HG03039 (cell line): ENCODE measurements around the gene WDR74.
"Not testable (repeated sequence)": the region's sequence is repeated elsewhere in the genome, so short reads cannot be mapped to it uniquely, and the experiment has no call there.

Experiments
- ATAC-seq: cut with Tn5 transposase; IDR thresholded peaks from one replicate; pipeline ENCODE4 v1.9.1; 2021; ENCODE audit warnings: mild to moderate bottlenecking, moderate library complexity; ENCODE audit not compliant: unreplicated experiment

The WDR74 gene

GRCh38 chr11:62839050-62839945 lies at the start of gene WDR74:
TSS of gene WDR74 (minus strand) at chr11:62839590. CDS start at chr11:62839570, 20 bp downstream.
- peak; percentile 40 for ATAC-seq

DNA sequence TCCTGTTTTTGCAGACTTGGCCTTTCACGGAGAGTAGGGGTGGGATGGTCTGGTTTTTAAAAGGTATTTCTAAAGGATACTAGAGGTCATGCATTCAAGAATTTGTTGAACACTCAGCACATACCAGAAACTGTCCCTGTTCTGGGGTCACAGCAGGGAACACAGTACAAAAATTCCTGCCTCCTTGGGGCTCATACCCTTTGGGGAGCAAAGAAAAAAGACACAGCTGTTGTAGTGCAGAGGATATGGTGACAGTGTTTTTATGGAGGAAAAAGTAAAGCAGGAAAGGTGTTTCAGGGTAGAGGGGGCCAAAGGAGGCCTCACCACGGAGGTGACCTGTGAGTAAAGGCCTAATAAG lies 49.7 kb upstream of the WDR74 start:
- ATAC-seq, result no peak

DNA sequence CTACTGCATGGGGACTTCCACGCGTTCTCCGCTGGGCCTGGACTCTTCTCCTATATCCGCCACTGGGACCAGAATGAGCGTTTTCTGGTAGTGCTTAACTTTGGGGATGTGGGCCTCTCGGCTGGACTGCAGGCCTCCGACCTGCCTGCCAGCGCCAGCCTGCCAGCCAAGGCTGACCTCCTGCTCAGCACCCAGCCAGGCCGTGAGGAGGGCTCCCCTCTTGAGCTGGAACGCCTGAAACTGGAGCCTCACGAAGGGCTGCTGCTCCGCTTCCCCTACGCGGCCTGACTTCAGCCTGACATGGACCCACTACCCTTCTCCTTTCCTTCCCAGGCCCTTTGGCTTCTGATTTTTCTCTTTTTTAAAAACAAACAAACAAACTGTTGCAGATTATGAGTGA lies 49.0 kb upstream of the WDR74 start:
- ATAC-seq, result no peak

DNA sequence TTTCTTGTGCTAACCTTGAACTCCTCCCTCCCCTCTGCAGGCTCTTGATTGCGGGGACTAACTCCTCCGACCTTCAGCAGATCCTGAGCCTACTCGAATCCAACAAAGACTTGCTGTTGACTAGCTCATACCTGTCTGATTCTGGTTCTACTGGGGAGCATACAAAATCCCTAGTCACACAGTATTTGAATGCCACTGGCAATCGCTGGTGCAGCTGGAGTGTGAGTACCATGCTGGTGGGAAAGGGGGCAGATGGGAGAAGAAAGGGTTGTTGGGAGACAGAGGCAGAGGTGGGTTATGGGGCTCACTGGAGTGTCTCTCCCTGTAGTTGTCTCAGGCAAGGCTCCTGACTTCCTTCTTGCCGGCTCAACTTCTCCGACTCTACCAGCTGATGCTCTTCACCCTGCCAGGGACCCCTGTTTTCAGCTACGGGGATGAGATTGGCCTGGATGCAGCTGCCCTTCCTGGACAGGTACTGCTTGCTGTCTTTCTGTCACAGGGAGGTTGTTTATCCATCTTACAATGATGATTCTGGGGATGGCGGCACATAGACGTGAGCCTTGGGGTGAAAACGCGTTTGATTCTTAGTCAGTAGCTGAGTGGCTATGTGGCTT lies 45.9 kb upstream of the WDR74 start:
- ATAC-seq, result no peak

GRCh38 chr11:62883673-62884072 lies 44.3 kb upstream of the WDR74 start:
- ATAC-seq, result no peak

GRCh38 chr11:62882788-62883501 lies 43.6 kb upstream of the WDR74 start:
- ATAC-seq, result no peak

DNA sequence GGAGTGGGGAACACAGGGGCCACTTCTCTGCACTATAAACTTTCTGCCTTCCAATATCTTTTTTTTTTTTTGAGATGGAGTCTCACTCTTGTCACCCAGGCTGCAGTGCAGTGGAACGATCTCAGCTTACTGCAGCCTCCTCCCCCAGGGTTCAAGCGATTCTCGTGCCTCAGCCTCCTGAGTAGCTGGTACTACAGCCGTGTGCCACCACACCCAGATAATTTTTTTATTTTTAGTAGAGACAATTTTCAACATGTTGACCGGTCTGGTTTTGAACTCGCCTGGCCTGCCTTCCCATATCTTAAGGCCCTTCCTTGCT lies 43.0 kb upstream of the WDR74 start:
- ATAC-seq, result no peak

GRCh38 chr11:62881579-62882430 lies 42.4 kb upstream of the WDR74 start:
- ATAC-seq, result peak; percentile 32

DNA sequence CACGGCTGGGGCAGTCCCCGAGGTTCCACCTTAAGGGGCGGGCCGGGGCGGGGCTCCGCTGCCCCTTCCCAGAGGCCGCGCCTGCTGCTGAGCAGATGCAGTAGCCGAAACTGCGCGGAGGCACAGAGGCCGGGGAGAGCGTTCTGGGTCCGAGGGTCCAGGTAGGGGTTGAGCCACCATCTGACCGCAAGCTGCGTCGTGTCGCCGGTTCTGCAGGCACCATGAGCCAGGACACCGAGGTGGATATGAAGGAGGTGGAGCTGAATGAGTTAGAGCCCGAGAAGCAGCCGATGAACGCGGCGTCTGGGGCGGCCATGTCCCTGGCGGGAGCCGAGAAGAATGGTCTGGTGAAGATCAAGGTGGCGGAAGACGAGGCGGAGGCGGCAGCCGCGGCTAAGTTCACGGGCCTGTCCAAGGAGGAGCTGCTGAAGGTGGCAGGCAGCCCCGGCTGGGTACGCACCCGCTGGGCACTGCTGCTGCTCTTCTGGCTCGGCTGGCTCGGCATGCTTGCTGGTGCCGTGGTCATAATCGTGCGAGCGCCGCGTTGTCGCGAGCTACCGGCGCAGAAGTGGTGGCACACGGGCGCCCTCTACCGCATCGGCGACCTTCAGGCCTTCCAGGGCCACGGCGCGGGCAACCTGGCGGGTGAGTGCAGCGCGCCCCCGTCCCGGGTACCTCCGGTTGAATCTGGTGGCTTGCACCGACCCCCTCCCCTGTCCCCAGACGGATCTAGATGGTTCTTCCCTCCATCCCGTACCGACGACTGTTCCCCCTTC lies 41.6 kb upstream of the WDR74 start, which contains the start of gene SLC3A2:
Gene SLC3A2 (plus strand): TSS at position 94 of the 776 bp plus-strand sequence. CDS start 128 bp downstream, at position 222.
- ATAC-seq, result peak; percentile 62

- peak; percentile 20 for ATAC-seq
These were observed 40.9 kb upstream of the WDR74 start for GRCh38 chr11:62880231-62880802.

- no peak for ATAC-seq
These were observed 40.0 kb upstream of the WDR74 start for GRCh38 chr11:62879235-62879978.

DNA sequence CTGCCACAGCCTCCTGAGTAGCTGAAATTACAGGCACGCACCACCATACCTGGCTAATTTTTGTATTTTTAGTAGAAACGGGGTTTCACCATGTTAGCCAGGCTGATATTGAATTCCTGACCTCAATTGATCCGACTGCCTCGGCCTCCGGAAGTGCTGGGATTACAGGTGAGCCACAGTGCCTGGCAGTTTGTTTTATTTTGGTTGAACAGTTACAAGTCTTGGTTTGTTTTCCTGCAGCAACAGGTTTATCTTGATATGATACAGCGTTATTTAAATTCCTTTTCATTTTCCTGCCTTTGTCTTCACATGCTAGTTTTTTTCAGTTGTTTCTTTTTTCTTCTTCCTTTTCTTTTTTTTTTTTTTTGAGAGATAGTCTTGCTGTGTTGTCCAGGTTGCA lies 37.3 kb upstream of the WDR74 start:
- no peak for ATAC-seq

- ATAC-seq, result no peak
These were observed 36.5 kb upstream of the WDR74 start for GRCh38 chr11:62875698-62876478.

DNA sequence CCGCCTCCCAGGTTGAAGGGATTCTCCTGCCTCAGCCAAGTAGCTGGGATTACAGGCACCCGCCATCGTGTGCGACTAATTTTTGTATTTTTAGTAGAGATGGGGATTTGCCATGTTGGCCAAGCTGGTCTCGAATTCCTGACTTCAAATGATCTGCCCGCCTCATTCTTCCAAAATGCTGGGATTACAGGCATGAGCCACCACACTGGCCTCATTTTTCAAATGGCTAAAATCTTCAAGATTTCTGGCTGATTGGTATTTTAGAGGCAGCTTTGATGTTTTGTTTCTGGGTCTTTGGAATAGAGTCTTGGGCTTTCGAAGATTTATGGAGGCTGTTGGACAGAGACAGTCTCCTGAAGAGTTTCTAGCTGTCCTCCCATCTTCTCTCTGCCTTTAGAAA lies 35.5 kb upstream of the WDR74 start:
- no peak for ATAC-seq

- ATAC-seq, result no peak
These were observed 26.2 kb upstream of the WDR74 start for GRCh38 chr11:62865635-62866034.

DNA sequence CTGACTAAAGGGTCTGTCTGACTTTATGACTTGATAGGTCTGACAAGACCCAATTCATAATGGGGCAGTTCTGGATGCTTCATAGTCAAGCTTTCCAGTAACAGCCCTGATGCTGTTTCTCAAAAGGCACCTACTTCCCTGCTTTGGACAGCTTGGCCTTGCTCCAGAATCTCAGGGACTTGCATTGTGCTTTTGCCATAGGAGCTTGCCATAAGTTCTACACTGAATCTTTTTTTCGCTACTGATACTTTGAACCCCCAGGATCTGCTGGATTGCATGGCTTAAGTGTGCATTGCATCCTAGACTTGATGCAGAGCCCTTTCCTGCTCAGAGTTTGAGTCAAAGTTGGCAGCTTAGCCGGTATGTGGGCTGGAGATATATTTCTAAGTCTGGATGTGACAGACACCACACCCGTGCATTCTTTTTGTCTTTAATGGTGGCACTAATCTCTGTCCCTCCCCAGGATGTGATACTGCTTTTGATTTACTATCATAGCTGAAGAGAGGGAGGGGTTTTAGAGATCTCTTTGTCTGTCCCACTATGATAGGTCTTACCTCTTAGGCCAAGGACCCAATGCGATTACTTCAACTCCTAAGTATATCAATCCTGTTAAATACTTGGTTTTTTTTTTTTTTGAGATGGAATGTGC lies 24.4 kb upstream of the WDR74 start:
- ATAC-seq, result no peak

DNA sequence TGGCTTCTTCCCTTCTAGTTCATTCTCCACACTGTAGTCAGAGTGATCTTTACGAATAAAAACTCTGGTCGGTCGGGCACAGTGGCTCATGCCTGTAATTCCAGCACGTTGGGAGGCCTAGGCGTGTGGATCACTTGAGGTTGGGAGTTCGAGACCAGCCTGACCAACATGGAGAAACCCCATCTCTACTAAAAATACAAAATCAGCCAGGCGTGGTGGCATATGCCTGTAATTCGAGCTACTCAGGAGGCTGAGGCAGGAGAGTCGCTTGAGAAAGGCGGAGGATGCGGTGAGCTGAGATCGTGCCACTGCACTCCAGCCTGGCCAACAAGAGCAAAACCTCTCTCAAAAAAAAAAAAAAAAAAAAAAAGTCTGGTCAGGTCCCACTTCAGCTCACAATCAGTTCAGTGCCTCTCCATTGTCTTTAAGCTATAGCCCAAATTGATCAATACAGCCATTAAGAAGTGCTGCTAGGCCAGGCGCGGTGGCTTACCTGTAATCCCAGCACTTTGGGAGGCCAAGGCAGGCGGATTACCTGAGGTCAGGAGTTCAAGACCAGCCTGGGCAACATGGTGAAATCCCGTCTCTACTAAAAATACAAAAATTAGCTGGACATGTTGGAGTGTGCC lies 22.3 kb upstream of the WDR74 start:
- ATAC-seq, result not testable (repeated sequence)
